HG03354 (cell line): ENCODE measurements around the gene HECA.
A peak's percentile ranks its signal among the peaks of the same experiment; 100 is the strongest.
"Not testable (repeated sequence)": the region's sequence is repeated elsewhere in the genome, so short reads cannot be mapped to it uniquely, and the experiment has no call there.

ENCODE experiments used
- ATAC-seq: cut with Tn5 transposase; IDR thresholded peaks from one replicate; pipeline ENCODE4 v1.9.1; 2021; ENCODE audit warnings: mild to moderate bottlenecking; ENCODE audit not compliant: unreplicated experiment, poor library complexity, severe bottlenecking

Gene HECA

GRCh38 chr6:139134064-139134395, 850 bp upstream of the HECA start:
- ATAC-seq: no peak

- ATAC-seq: peak; percentile 54
These were observed 982 bp downstream of the HECA start for GRCh38 chr6:139135578-139136545.

GRCh38 chr6:139137706-139138105, 2.8 kb downstream of the HECA start:
- ATAC-seq: no peak

GRCh38 chr6:139140854-139141253, 6.0 kb downstream of the HECA start:
- not testable (repeated sequence) for ATAC-seq

- no peak for ATAC-seq
These were observed 7.4 kb downstream of the HECA start for GRCh38 chr6:139142262-139142661.

- no peak for ATAC-seq
These were observed 8.2 kb downstream of the HECA start for GRCh38 chr6:139143111-139143510.

- ATAC-seq: no peak
These were observed 9.7 kb downstream of the HECA start for GRCh38 chr6:139144490-139145085.

- ATAC-seq: no peak
These were observed 10.8 kb downstream of the HECA start for GRCh38 chr6:139145661-139146060.

GRCh38 chr6:139146317-139146726, 11.4 kb downstream of the HECA start:
- no peak for ATAC-seq

GRCh38 chr6:139147628-139148027, 12.7 kb downstream of the HECA start:
- no peak for ATAC-seq

- ATAC-seq: no peak
These were observed 13.8 kb downstream of the HECA start for GRCh38 chr6:139148557-139149235.

GRCh38 chr6:139149383-139149782, 14.5 kb downstream of the HECA start:
- no peak for ATAC-seq

GRCh38 chr6:139150920-139151319, 16.0 kb downstream of the HECA start:
- ATAC-seq: no peak

- ATAC-seq: no peak
These were observed 16.7 kb downstream of the HECA start for GRCh38 chr6:139151425-139152087.

GRCh38 chr6:139152088-139152891, 17.4 kb downstream of the HECA start:
- ATAC-seq: no peak

GRCh38 chr6:139152892-139153271, 18.0 kb downstream of the HECA start:
- ATAC-seq: no peak

GRCh38 chr6:139153855-139154254, 19.0 kb downstream of the HECA start:
- no peak for ATAC-seq

GRCh38 chr6:139154881-139155547, 20.1 kb downstream of the HECA start:
- no peak for ATAC-seq

- ATAC-seq: no peak
These were observed 21.2 kb downstream of the HECA start for GRCh38 chr6:139156102-139156501.
